ENCODE data around the gene VPS45. TPM values are rescaled to one million over a fixed set of nuclear protein-coding genes. Genes with fewer than 3 reads are reported as not detected.

VPS45 gene
- total and polyA plus RNA-seq, 12 donors, result 36.5 to 78.9 (median 55.1) TPM

- WGBS, 4 donors, result 69 to 73% (median 72%) methylated on average over 5 of the region's 5 CpGs
- Histone ChIP-seq H3K36me3 (replicated peaks in 1 of 2) (no peaks in the 10 kb centered on the region), H3K4me3 (no peak overlapping the region), H3K9me3 (replicated peaks in 1 of 3) (no peaks in the 10 kb centered on the region), H3K4me1 (replicated peaks in 1 of 2) (no peaks in the 10 kb centered on the region), H3K27me3 (no peaks in the 10 kb centered on the region), H3K27ac (no peak overlapping the region)
- DNase-seq, result no peak
- TF ChIP-seq POLR2A (IDR thresholded peaks at IDR 0.05) (no peak), CTCF (IDR thresholded peaks at IDR 0.05) (no peak)
- intact Hi-C loops (cut with DNase I), result no loop called here
Observed at GRCh38 chr1:150021191-150021694, 46.3 kb upstream of the VPS45 start.

GRCh38 chr1:150022357-150022756, 45.2 kb upstream of the VPS45 start:
- Histone ChIP-seq H3K4me1 (replicated peaks in 1 of 2) (no peaks in the 10 kb centered on the region), H3K4me3 (no peak overlapping the region), H3K36me3 (replicated peaks in 1 of 2) (no peaks in the 10 kb centered on the region), H3K27ac (no peak overlapping the region), H3K27me3 (no peaks in the 10 kb centered on the region), H3K9me3 (replicated peaks in 1 of 3) (no peaks in the 10 kb centered on the region)
- intact Hi-C loops (cut with DNase I), result no loop called here
- WGBS, 4 donors, result 84 to 90% (median 87%) methylated on average over 6 of the region's 6 CpGs
- DNase-seq, result no peak
- TF ChIP-seq POLR2A (IDR thresholded peaks at IDR 0.05) (no peak), CTCF (IDR thresholded peaks at IDR 0.05) (no peak)

- no peak overlapping the region for H3K27ac ChIP-seq
- H3K4me1 ChIP-seq (replicated peaks in 1 of 2), result no peaks in the 10 kb centered on the region
- intact Hi-C loops (cut with DNase I), result no loop called here
- WGBS, 4 donors, result 44 to 61% (median 57%) methylated on average over 2 of the region's 2 CpGs
- no peaks in the 10 kb centered on the region for H3K9me3 ChIP-seq (replicated peaks in 1 of 3)
- TF ChIP-seq POLR2A (IDR thresholded peaks at IDR 0.05) (no peak), CTCF (IDR thresholded peaks at IDR 0.05) (no peak)
- no peak overlapping the region for H3K4me3 ChIP-seq
- H3K27me3 ChIP-seq, result no peaks in the 10 kb centered on the region
- H3K36me3 ChIP-seq (replicated peaks in 1 of 2), result no peaks in the 10 kb centered on the region
- no peak for DNase-seq
Observed at GRCh38 chr1:150024156-150024555, 43.4 kb upstream of the VPS45 start.

GRCh38 chr1:150028322-150028721, 39.3 kb upstream of the VPS45 start:
- intact Hi-C loops (cut with DNase I), result no loop called here
- Histone ChIP-seq H3K36me3 (replicated peaks in 1 of 2) (no peaks in the 10 kb centered on the region), H3K27ac (no peak overlapping the region), H3K4me1 (replicated peaks in 1 of 2) (no peaks in the 10 kb centered on the region), H3K4me3 (no peak overlapping the region), H3K9me3 (replicated peaks in 1 of 3) (no peaks in the 10 kb centered on the region), H3K27me3 (no peaks in the 10 kb centered on the region)
- WGBS, 4 donors, result 95 to 100% (median 100%) methylated on average over 1 of the region's 1 CpG
- TF ChIP-seq CTCF (IDR thresholded peaks at IDR 0.05), result no peak
- no peak for TF ChIP-seq POLR2A (IDR thresholded peaks at IDR 0.05)
- no peak for DNase-seq
